Natural killer cell (primary cell): ENCODE results near the gene HSPB8. TPM values are rescaled to one million over a fixed set of nuclear protein-coding genes. Genes with fewer than 3 reads are reported as not detected.

Experiments
- ATAC-seq, 3 donors: fragments of 150-1000 bp in 2 of 3; fragments of 200-7000 bp in 1 of 3; cut with Tn5 transposase; 1 replicate in 1 of 3; 2 replicates in 2 of 3; pipeline ENCODE4 v1.10.0; 2021; ENCODE audit warnings: mild to moderate bottlenecking in 2 of 3, moderate library complexity in 2 of 3
- DNase-seq, 2 donors: peaks; one replicate each; pipeline versions ENCODE4 v3.0.0 to v3.0.0-alpha.2; 2013 to 2021; ENCODE audit warnings: mixed read lengths in 1 of 2
- H3K27ac ChIP-seq: one replicate; pipeline ENCODE4 v1.5.1; 2013; ENCODE audit warnings: mild to moderate bottlenecking, low read length
- H3K27me3 ChIP-seq: one replicate; pipeline ENCODE4 v1.6.1; 2013; ENCODE audit warnings: low read length; ENCODE audit not compliant: control insufficient read depth, insufficient read depth
- H3K36me3 ChIP-seq: one replicate; pipeline ENCODE4 v1.6.1; 2013; ENCODE audit warnings: low read length; ENCODE audit not compliant: control insufficient read depth, insufficient read depth
- H3K4me1 ChIP-seq: one replicate; pipeline ENCODE4 v1.6.1; 2013; ENCODE audit warnings: low read length; ENCODE audit not compliant: control insufficient read depth, insufficient read depth
- H3K4me3 ChIP-seq: one replicate; pipeline ENCODE4 v1.5.1; 2013; ENCODE audit warnings: low read length
- H3K9me3 ChIP-seq: one replicate; pipeline ENCODE4 v1.6.1; 2013; ENCODE audit warnings: low read length; ENCODE audit not compliant: control insufficient read depth, insufficient read depth
- H3K27ac Mint-ChIP-seq, 2 donors: one replicate each; pipeline ENCODE4 v1.8.0; 2022; ENCODE audit warnings: mild to moderate bottlenecking in 2 of 2, mixed read lengths in 2 of 2, moderate library complexity in 1 of 2
- H3K27me3 Mint-ChIP-seq, 2 donors: one replicate each; pipeline ENCODE4 v1.8.0; 2022; ENCODE audit warnings: low read depth in 2 of 2, mixed read lengths in 2 of 2
- H3K36me3 Mint-ChIP-seq: one replicate; pipeline ENCODE4 v1.8.0; 2022; ENCODE audit warnings: mixed read lengths
- H3K4me1 Mint-ChIP-seq, 2 donors: one replicate each; pipeline ENCODE4 v1.8.0; 2022; ENCODE audit warnings: mixed read lengths in 2 of 2
- H3K4me3 Mint-ChIP-seq: one replicate; pipeline ENCODE4 v1.8.0; 2022; ENCODE audit warnings: mild to moderate bottlenecking, moderate library complexity, mixed read lengths
- H3K9me3 Mint-ChIP-seq, 2 donors: one replicate each; pipeline ENCODE4 v1.8.0; 2022; ENCODE audit warnings: mixed read lengths in 2 of 2
- WGBS: methylation state at CpG from one replicate; pipeline ENCODE4 v1.1.7; 2013; ENCODE audit warnings: missing lambda C conversion rate; ENCODE audit not compliant: insufficient coverage; 5-methylcytosine and 5-hydroxymethylcytosine counted together
- intact Hi-C: fragments of 100-400 bp; cut with micrococcal nuclease; formaldehyde crosslinking; loops from one replicate; pipeline ENCODE4 v1.14.2; 2022
- total RNA-seq, 4 donors: library from RNA; stranded (reverse); fragments of 120-200 nt in 1 of 4; gene quantifications; one replicate each; pipeline versions ENCODE4 v1.2.3 to v1.2.4, GENCODE V29; 2013 to 2022
- TF ChIP-seq, protein P1 (sequence below): fragments of 200-600 bp; IDR thresholded peaks from one replicate; pipeline ENCODE4 v1.8.0; 2022; ENCODE audit warnings: antibody characterized with exemption

Gene HSPB8
- total RNA-seq, 3 donors from 2014 or later (not counting 1 experiment from before 2014, with no cell fraction given): not detected

DNA sequence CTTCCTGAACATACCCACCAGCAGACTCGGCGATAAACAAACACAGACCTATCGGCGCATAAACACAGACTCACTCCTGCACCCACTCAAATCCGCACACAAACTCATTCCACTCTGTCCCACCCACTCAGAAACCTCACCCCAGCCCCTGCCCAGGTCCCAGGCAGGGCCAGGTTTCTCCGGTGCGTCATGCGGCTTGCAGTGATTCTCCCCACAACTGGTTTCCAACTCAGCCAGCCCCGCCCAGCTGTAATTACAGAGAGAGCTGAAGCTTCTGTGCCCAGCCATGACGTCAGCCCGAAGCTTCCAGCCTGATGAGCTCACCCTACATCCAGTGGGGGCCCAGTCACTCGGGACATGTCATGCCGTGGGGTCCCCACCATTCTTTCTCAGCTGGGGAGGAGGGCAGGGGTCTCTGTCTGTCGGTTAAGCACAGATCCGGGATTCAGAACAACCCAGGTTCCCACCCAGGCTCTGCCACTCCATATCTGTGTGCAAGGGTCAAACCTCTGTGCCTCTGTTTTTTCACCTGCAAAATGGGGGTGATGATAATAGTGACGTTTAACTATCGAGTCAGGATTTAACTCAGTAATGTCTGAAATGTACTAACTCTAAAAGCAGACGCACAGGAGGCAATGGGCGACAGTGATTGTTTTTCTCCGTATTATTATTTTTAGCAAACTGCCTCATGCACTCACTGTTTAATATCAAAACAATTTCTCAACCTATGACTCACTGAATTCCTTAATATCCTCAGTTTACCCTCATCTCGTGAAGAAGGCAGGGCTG lies 2.3 kb upstream of the HSPB8 start:
- TF ChIP-seq, protein P1, sequence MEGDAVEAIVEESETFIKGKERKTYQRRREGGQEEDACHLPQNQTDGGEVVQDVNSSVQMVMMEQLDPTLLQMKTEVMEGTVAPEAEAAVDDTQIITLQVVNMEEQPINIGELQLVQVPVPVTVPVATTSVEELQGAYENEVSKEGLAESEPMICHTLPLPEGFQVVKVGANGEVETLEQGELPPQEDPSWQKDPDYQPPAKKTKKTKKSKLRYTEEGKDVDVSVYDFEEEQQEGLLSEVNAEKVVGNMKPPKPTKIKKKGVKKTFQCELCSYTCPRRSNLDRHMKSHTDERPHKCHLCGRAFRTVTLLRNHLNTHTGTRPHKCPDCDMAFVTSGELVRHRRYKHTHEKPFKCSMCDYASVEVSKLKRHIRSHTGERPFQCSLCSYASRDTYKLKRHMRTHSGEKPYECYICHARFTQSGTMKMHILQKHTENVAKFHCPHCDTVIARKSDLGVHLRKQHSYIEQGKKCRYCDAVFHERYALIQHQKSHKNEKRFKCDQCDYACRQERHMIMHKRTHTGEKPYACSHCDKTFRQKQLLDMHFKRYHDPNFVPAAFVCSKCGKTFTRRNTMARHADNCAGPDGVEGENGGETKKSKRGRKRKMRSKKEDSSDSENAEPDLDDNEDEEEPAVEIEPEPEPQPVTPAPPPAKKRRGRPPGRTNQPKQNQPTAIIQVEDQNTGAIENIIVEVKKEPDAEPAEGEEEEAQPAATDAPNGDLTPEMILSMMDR: no peak
- Mint-ChIP-seq H3K9me3 (no peaks in the 10 kb centered on the region), H3K27me3 (peaks cover 13 to 20% of the 10 kb centered on the region in 2 donors), H3K4me3 (no peak overlapping the region), H3K27ac (no peak overlapping the region), H3K36me3 (no peaks in the 10 kb centered on the region), H3K4me1 (no peaks in the 10 kb centered on the region)
- Histone ChIP-seq H3K27me3 (peaks cover 4% of the 10 kb centered on the region), H3K9me3 (no peaks in the 10 kb centered on the region), H3K36me3 (no peaks in the 10 kb centered on the region), H3K4me1 (no peaks in the 10 kb centered on the region), H3K4me3 (no peak overlapping the region), H3K27ac (no peak overlapping the region)
- intact Hi-C loops: no loop called here
- DNase-seq (no peak), ATAC-seq (no peak)
- 65% methylated on average over 21 of the region's 21 CpGs for WGBS

DNA sequence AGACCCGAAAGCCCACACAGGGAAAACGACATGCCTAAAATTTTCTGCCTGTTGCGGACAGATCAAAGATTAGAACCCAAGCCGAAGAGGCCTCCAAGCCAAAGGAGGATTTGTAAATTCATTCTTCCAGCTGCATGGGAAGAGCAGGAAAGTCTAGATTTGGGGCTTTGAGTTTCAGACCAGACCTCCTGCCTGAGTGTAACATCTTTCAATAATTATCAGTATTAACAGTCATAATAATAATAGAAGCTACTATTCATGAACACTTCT lies 1.7 kb upstream of the HSPB8 start:
- intact Hi-C loops: no loop called here
- H3K4me3 Mint-ChIP-seq: no peak overlapping the region
- H3K9me3 Mint-ChIP-seq: no peaks in the 10 kb centered on the region
- Histone ChIP-seq H3K27ac (no peak overlapping the region), H3K4me3 (no peak overlapping the region), H3K9me3 (no peaks in the 10 kb centered on the region), H3K27me3 (peaks cover 4% of the 10 kb centered on the region), H3K4me1 (no peaks in the 10 kb centered on the region), H3K36me3 (no peaks in the 10 kb centered on the region)
- no peaks in the 10 kb centered on the region for H3K4me1 Mint-ChIP-seq
- TF ChIP-seq, protein P1: no peak
- no peak for ATAC-seq
- no peak overlapping the region for H3K27ac Mint-ChIP-seq
- DNase-seq: no peak
- no peaks in the 10 kb centered on the region for H3K36me3 Mint-ChIP-seq
- 87% methylated on average over 4 of the region's 4 CpGs for WGBS
- H3K27me3 Mint-ChIP-seq: peaks cover 13 to 20% of the 10 kb centered on the region in 2 donors

DNA sequence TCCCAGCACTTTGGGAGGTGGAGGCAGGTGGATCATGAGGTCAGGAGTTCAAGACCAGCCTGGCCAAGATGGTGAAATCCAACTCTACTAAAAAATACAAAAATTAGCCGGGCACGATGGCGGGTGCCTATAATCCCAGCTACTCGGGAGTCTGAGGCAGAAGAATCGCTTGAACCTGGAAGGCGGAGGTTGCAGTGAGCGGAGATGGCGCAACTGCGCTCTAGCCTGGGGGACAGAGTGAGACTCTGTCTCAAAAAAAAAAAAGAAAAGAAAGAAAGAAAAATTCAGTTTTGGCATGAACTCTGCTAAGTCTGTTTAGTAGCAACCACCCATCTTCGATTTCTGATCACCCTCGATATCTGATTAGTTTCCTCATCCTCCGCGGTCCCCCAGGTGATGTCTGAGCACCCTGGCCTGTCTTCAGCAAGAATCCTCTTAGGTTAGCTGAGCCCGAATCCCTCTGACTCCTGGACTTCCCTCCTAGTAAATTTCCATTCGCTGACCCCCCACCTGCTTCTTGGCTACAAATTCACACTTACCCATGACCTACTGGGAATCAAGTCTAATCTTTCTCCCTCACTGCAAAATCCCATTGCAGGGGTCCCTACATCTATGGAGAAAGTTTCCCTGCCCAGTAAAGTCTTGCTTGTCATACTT lies 879 bp upstream of the HSPB8 start:
- no peak for DNase-seq
- Mint-ChIP-seq H3K36me3 (no peaks in the 10 kb centered on the region), H3K27me3 (peaks cover 13 to 20% of the 10 kb centered on the region in 2 donors), H3K4me1 (no peaks in the 10 kb centered on the region), H3K4me3 (no peak overlapping the region), H3K27ac (no peak overlapping the region), H3K9me3 (no peaks in the 10 kb centered on the region)
- Histone ChIP-seq H3K9me3 (no peaks in the 10 kb centered on the region), H3K4me1 (no peaks in the 10 kb centered on the region), H3K27ac (no peak overlapping the region), H3K4me3 (no peak overlapping the region), H3K27me3 (peaks cover 4% of the 10 kb centered on the region), H3K36me3 (no peaks in the 10 kb centered on the region)
- TF ChIP-seq, protein P1: no peak
- ATAC-seq: no peak
- 90% methylated on average over 15 of the region's 15 CpGs for WGBS
- intact Hi-C loops: no loop called here
